CD1c-positive myeloid dendritic cell (primary cell): ENCODE data around the gene TBX15.

Experiments used
- DNase-seq: peaks from one replicate; pipeline ENCODE4 v3.0.0-alpha.2; 2016; ENCODE audit errors: extremely low spot score

The TBX15 gene

DNA sequence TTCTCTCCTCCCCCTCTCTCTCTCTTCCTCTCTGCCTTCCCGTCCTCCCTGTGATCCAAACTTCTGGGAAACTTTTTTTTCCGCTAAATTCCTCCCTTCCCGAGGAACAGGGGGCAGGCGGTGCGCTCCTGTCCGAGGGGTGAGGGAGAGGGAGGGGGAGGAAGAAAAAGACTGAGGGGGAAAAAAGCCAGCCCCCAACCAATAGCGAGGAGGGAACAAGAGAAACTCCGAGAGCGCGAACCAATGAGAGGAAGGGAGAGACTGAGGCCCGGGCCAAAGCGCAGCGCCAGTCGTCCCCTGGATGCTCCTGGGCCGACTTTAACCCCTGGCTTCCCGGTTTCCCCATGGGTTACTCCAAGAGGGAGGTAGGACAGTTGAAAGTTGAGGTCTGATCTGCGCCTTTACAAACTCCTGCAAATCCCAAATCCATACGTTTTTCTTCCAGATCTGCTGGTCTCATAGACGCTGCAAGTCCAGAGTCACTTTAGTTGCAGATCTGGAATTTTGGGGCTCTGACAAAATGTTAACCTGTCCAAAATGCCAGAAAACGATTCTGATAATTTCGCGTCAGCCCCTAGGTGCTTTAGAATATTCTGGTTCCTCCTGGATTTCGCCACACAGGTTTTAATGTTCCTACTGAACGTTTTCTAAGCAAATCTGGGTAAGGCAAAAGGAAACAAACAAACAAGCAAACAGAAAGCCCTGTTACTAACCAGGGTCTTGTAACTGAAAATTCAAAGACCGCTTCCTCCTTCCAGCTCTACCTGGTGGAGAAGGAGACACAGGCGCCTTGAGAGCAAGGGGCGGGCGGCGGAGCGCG, at the start of gene TBX15:
Gene TBX15 (minus strand): TSS at position 158 of the 820 bp plus-strand sequence. CDS start 548 bp downstream, outside the sequence.
- DNase-seq = no peak

DNA sequence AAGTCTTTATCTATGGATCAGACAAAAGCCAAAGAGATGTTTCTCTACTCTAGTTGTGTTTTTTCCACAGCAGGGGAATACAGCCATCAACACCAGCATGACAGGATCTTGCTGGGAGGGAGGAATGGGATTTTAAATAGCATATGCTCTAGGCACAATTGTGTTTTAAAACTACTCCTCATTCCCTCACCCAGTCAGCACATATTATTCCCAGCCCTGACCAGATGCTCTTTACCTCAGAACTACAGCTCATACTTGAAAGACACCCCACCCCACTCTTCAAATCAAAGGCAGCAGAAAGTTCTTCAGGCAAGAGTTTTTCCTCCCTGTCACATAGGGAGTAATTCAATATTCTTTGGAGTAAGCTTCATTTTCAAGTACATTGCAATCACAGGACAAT, 46.2 kb upstream of the TBX15 start:
- no peak for DNase-seq

DNA sequence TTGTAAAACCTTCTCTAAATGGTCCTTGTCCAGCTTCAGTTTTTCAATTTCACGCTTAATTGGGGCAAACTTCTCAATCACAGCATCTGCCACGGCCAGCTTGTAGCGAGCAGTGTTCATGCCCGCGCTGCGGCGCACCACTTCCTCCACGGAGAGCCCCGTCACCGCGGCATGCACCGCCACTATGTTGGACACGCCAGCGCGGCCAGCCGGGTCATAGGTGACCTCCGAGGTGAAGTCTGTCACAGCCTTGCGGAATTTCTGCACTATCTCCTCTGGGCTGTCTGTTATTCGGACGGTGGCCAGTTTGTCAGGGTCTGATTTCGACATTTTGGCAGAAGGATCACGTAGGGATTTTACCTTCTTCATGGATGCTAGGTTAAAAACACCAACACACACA, 44.8 kb upstream of the TBX15 start:
- DNase-seq = no peak

DNA sequence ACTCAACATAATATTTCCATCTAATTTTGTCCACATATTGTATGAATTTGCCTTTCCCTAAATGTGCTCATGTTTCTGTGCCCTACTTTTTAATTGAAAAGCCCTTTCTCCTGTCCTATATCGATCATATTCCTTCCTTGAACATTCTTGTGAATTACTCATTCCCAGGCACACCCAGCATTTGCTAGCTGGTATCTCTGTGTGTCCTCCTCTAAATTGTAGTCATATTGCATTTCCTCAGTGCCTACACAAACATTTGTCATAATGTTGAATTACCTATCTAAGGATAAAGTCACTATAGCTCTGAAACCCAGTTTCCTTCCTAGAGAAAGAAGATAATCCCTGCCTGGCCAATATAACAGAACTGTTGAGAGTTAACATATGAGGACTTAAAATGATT, 39.6 kb upstream of the TBX15 start:
- no peak for DNase-seq

DNA sequence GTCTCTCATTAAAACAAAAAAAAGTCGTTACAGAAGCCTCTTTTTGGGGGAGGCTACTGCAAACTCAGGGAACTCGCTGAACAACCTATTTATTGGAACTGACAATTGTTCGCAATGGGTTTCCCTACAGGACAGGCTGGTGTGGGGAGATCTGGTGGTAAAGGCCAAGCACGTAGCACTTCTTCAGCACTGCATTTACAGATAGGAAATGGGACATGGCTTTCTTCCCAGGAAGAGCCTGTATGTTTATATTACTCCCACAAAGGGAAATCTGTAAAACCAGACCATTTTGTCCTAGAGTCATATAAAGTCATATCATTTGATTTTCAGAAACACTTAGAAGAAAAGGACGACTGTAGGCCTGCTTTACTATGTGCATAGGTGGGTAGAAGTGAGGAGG, 38.8 kb upstream of the TBX15 start:
- DNase-seq = no peak

DNA sequence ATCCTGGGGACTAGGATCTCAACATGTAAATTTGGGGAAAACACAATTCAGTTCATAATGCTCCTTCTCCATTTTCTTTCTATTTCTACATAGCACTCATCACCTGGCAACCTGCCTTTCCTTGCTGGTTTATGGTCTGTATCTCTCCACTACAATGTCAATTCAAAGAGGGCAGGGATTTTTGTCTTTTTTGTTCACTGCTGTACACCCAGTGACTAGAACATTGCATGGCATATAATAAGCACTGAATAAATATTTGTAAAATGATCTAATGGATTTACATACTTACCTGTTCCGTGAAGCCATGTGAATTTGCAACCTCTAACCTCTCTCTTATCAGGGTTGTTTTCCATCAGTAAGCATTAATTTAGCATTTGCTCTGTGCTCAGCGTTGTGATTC, 27.4 kb upstream of the TBX15 start:
- no peak for DNase-seq

DNA sequence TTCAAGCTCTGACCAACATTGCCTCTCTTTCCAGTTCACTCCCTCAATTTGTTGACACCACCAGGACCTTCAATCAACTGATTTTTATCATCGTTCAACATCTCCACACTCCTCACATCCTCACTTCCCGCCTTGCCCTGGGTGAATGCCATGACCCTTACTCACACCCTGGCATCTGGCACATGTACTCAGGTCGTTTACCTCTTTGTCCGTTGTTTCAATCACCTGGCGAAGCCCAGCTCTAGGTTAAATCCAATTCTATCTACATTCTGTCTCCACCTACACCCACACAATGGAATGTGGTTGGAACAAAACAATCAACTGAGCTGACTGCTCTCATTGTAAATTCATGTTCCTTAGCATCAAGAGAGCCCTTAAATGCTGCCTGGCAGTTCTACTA, 24.2 kb upstream of the TBX15 start:
- DNase-seq = no peak

DNA sequence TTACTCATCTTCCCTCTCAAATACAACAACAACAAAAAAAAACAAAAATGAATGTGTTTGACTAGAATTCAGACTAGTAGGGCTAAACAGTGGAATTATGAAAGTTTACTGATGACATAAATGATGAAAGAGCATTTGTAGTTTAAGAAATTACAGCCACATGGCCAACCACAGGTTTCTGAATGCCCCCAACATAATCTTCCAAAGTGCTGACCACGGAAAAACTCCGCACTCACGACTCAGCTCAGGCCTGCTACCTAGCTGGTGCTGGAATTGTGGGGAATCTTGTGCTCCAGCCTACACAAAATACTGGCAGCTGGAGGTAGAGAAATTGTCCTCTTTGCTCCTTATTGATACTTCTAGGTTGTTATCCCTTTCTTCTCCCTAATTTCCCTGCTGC, 23.6 kb upstream of the TBX15 start:
- no peak for DNase-seq

DNA sequence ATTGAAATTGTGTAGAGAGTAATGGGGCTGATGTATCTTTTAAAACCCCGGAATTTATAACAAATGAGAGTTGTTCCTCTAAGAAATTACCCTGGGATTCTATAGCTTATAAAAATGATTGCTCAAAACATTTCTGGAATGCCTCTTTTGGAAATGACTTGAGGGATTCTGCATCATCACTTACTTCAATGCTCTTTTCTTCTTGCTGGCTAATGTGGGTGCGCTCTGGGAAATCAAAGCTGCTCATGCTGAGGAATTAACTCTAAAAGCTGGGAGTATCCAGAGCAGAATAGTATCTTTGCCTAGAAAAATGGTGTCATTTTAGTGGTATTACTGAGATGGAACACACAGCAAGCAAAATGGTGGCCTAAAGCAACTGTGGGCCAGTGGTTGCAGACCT, 23.0 kb upstream of the TBX15 start:
- no peak for DNase-seq

DNA sequence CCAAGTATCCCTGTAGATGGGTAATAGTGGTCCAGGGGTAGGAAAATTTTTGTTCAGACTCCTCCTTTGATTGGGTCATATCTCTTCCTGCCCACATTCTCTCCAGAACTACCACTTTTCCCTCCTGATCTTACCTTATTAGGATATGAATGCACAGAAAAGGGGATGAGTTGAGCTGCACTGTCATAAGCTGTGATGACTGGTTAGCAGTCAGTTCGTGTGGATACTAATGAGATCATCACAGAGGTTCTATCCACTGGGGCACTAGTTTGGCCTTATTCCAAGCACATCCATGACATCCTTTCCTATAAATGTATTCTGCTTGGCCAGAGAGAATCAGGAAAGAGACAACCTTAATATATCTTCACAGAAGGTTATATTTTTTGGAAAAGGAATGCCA, 22.1 kb upstream of the TBX15 start:
- DNase-seq = no peak

DNA sequence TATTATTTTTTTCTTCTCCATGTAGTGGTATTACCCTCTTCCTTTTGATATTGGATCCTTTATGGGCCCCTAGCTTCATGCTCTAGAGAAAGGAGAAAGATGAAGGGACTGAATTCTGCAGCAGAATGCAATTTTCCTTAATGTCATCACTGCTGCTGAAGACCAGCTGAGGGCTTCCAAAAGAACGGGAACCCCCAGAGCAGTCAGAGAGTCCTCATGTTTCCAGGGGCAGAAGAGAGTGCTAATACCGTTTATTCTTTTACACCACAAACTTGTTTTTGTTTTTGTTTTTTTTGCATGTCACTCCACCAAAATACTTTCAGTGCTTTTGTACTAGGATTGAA, 21.1 kb upstream of the TBX15 start:
- no peak for DNase-seq

DNA sequence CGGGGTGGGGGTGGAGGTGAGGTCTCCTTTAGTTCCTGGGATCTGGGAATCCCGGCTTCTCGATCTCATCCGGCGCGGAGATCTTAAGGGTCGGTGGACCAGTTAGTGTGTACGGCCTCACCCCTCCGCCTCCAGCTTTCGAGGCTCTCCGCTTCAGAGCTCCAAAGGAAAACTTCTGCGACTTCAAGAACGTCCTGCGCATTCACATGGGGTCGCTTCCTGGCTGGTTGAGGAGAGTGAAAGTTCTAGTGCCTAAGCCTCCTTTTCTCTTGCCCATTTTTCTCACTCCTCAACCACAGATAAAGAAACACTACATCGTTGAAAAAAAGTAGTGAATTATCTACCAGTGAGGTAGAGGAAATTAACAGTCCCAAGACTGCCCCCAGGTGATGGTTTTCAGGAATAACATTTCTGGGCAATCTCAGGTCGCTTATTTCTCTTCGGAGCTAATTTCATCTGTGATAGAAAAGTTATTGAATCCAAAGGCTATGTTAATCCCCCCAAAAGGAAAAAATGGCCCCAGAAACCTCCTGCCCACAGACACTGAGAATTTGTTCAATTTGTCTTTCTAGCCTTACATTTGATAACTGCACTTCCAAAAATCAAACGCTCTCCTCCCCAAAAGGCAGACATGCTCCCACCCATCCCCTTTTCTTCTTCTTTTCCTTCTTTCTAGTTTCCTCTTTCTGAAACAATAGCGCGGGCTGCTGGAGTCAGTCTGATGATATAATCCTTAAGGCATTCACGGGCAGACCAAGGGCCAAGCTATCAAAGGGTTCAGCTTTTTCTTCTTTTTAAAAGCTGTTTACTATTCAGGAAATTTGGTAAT, 20.6 kb upstream of the TBX15 start:
- peak; percentile 41 for DNase-seq

DNA sequence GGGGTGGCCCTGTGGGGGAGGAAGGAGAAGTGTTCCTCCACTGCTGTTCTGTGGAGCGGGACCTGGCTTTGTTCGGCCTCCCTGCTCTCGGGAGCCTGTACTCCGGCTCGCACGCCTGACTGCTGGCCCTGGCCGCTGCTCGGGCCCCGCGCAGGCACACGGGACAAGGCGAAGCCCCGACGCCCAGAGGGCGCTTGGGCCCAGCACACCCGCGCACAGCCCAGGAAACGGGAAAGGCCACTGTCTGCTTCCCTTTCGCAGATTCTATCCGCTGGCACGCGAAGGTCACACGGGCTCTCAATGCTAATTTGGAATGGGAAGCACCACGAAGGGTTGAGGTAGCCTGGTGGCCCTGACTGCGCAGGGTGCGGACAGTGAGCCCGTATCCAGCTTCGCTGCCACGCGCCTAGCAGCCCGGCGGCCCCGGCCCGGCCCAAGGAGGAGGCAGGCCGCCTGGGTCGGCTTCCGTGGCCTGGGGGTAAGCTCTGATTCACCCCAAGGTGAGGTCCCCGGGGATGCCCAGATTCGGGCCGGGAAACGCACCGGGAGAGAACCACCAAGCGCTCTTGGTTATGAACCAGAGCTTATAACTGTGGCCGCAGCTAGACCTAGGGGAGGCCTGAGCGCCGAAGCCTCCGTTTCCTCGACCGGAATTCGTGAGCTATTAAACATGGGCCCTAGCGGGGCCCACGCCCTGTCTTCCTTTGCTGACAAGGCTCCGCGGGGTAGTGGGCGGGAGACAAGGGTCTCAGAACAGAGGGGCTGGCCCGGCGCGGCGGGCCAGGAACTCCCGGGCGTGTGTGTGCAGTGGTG, 19.7 kb upstream of the TBX15 start:
- DNase-seq = peak; percentile 66

DNA sequence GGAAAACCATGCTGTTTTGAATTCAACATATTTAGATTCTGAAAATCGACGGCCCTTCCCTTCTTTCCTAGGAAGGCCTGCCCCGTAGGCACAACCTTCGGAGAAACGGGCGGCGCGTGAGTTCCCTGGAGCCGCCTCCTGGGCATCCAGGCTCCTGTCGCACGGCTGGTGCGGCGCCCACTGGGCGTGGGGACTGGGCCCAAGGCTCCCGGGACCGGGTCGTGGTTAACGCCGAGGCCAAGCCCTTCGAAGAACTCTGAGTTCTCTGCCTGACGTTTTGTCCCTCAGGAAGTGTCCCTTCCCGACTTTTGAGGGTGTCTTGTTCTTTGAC, 19.2 kb upstream of the TBX15 start:
- no peak for DNase-seq

DNA sequence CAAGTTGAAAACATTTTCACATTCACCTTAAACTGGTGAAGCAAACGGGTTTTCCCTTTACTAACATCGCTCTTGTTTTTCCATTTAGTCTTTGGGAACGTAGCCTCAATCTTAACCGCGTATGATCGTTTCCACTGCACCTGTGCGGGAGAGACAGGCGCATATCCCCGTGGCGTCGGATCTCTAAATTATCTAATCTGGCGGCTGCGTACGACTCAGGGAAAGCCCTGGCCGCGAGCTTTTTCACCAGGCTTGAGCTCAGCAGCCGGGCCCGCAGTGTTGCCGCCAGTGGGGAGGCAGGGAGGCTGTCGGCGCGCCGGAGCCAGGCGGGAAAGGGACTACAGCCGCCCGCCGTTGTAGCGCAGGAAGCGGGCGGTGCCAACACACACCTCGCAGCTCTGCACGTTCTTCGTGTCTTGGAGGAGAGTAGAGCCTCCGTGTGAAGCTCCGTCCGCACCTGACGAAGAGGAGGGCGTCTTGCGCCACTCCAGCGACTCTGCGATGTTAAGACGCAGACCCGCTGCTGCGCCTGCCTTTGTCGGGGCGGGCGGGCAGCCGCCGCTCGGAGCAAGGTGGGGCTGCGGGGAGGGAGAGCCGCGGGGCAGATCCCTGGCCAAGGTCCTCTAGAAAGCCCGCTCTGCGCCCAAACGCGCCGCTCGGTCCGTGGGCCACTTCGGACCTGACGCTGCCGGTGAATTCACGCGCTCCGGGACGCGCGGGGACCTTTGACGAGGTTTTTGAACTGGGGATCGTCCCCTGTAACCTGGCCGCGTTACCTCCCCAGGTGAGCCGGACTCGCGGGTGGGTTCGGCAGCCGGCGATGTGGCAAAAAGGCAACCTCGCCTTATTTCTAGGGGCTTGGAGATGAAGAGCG, 18.5 kb upstream of the TBX15 start:
- DNase-seq = no peak

DNA sequence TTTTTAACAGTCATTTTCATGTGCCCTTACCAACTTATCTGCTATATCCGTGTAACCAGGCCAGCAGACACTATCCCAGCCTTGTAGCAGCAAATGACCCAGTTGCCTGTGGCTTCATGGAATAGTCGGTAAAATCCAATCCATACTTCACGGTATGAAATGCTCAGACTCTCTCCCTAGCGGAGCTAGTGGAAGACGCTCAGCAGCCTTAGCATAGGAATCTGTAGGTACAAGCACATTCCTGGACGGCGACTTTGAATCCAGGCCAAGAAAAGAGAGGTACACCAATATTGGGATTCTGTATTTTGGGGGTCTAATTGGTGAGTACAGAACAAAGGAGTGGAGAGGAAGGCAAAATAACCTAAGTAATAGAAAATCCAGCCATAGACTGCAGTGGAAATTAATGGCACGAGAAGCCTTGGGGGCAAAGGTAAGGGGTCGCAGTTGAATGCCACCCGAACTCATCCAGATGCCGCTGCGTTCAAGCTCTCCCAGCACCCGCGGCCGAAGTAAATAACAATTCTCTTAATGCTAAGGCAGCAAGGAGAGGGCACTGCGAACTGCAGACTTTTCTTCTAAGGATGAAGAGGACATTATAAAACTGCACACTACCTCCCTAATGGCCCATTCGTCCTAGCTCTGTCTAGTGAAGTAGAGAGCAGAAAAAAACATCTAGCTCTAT, 17.7 kb upstream of the TBX15 start:
- no peak for DNase-seq

DNA sequence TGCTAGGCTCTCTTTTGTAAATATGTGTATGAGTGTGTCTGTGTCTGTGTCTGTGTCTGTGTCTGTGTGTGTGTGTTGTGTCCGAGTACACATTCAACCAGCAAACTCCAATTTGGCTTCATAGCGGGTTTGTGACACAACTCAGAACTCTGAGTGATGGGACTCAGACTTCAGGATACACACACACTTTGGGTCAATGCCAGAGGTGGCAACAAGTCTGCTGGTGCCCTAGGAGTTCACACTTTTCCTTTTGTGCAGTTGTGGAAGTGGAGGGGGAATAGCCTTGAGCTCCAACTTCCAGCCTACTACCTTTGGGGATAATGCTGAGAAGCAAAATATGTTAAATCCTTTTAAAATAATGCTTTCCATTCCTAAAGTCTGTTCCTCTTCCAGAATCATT, 16.6 kb upstream of the TBX15 start:
- no peak for DNase-seq

DNA sequence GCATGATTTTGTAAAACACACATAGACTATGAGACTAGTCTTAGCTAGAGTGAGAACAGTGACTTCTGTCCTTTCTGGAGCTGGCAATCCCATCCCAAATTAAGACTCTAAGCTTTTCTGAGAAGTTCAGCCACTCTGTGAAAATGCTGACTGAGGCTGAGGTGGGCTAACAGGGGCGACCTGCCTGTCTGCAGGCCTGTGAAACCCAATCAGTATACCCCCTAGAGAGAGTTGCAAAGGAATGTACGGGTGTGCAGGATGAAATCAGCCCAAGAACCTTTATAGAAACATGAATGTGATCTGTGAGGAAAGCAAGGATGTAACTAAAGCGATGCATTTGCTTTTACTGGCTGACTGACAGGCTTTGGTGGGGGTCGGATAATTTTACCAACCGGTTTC, 16.0 kb upstream of the TBX15 start:
- DNase-seq = no peak

DNA sequence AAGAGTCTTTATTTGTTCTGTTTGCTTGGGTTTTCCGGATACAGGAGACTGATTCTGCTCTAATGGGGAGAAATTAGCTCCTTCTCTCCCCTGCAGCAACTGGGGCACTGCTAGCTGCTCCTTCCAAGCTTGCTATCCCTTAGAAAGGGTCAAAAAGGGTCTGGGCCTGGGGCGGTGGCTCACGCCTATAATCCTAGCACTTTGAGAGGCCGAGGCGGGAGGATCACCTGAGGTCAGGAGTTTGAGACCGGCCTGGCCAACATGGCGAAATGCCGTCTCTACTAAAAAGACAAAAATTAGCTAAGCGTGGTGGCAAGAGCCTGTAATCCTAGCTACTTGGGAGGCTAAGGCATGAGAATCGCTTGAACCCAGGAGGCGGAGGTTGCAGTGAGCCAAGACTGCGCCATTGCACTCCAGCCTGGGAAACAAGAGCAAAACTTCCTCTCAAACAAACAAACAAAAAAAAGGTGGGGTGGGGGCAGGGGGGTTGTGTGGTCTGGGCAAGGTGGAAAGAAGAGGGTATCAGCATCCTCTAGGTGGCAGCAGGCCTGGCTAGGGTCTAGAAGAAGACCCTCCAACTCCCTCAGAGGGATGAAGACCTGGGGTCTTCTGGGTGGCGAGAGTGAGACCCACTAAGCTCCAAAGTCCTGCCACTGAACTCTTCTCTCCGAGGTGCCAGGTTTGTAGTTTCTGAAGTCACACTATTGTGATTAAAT, 15.4 kb upstream of the TBX15 start:
- no peak for DNase-seq

DNA sequence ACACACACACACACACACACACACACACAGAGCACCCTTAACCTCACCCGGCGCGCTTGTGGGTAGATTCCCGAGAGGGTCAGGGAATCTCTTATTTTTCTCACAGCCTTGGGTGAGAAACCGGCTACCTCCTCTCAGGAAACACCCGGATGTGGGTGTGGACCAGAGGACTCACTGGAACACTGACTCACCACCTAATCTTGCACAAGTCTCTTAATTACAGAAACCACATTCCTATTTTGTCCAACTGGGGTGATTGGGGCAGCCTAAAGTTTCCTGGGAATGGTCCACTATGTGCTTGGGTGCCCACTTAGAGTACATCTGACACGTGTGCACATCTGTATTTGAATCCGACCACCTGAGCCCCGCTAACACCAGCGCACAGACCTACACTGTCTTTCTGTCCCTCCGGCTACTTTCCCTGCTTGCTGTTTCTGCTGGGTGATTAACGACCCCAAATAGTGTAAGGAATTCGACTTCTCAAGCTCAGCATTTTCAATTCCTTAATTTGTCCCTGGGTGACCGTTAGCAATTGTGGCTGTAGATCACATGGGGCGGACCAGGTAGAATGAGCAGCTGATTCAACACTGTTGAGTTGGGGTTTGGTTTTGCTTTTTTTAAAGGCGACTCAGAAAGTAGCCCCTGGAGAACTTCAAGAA, 14.0 kb upstream of the TBX15 start:
- peak; percentile 48 for DNase-seq
